Right lung (tissue), 5 donors: ENCODE results near the gene DTX4. TPM values are rescaled to one million over a fixed set of nuclear protein-coding genes. Genes with fewer than 3 reads are reported as not detected.

Experiments used
- polyA plus RNA-seq, 5 donors: library from polyadenylated mRNA; unstranded; fragments of 120-200 nt; gene quantifications; one replicate each; pipeline versions ENCODE4 v1.2.1 to v1.2.3, GENCODE V29; 2013; ENCODE audit warnings: inconsistent platforms in 1 of 5, low replicate concordance in 1 of 5; ENCODE audit not compliant: insufficient read length in 5 of 5, insufficient read depth in 1 of 5

Gene DTX4
- polyA plus RNA-seq, 5 donors: 53.5 to 73.5 (median 69.1) TPM

Other genes with a start within 250 kb of the DTX4 start
- 1 to 10 TPM; 2.9 to 5.1 (median 4.7) TPM for gene GLYATL1, start 232.6 kb upstream of the DTX4 start, polyA plus RNA-seq
- under 1 TPM in 3 of 5 donors, not detected in 2; 0.16 to 0.73 (median 0.23) TPM for gene GLYATL1B, start 85.8 kb upstream of the DTX4 start, polyA plus RNA-seq
- gene FAM111B, start 64.9 kb upstream of the DTX4 start, polyA plus RNA-seq: 10 to 100 TPM in 4 of 5 donors, 1 to 10 TPM in 1; 9.3 to 26.5 (median 14.5) TPM
- 100 to 1,000 TPM in 3 of 5 donors, 10 to 100 TPM in 2; 62.1 to 130 (median 101) TPM for gene FAM111A, start 29.3 kb upstream of the DTX4 start, polyA plus RNA-seq
- 10 to 100 TPM; 12.0 to 16.4 (median 14.7) TPM for gene MPEG1, start 40.8 kb downstream of the DTX4 start, polyA plus RNA-seq
- not detected for gene OR5AN1, start 186.8 kb downstream of the DTX4 start, polyA plus RNA-seq